Stimulated activated CD4-positive, alpha-beta T cell treated with anti-CD3 and anti-CD28 coated beads, Interleukin-15, amount 100 ng/mL, for 48 hours (primary cell): Measurements from ENCODE around the gene HNRNPH3.
"Not testable (repeated sequence)": the region's sequence is repeated elsewhere in the genome, so short reads cannot be mapped to it uniquely, and the experiment has no call there.

Experiments used
- DNase-seq, 2 donors: peaks; one replicate each; pipeline ENCODE4 v3.0.0-alpha.2; 2020; ENCODE audit warnings: low read depth in 2 of 2

Gene HNRNPH3, protein sequence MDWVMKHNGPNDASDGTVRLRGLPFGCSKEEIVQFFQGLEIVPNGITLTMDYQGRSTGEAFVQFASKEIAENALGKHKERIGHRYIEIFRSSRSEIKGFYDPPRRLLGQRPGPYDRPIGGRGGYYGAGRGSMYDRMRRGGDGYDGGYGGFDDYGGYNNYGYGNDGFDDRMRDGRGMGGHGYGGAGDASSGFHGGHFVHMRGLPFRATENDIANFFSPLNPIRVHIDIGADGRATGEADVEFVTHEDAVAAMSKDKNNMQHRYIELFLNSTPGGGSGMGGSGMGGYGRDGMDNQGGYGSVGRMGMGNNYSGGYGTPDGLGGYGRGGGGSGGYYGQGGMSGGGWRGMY

GRCh38 chr10:68331455-68332258, at the start of gene HNRNPH3:
Gene HNRNPH3 (plus strand): TSS chr10:68332064. CDS start chr10:68337222, 5,158 bp downstream.
- peak; percentile 97 to 99 for DNase-seq

GRCh38 chr10:68284062-68285001, 47.5 kb upstream of the HNRNPH3 start:
- no peak for DNase-seq

- no peak for DNase-seq
These were observed 43.1 kb upstream of the HNRNPH3 start for GRCh38 chr10:68288717-68289116.

GRCh38 chr10:68290736-68291135, 41.1 kb upstream of the HNRNPH3 start:
- no peak for DNase-seq

- no peak for DNase-seq
These were observed 34.8 kb upstream of the HNRNPH3 start for GRCh38 chr10:68296843-68297663.

GRCh38 chr10:68301301-68301700, 30.6 kb upstream of the HNRNPH3 start:
- no peak for DNase-seq

GRCh38 chr10:68301790-68302502, 29.9 kb upstream of the HNRNPH3 start:
- no peak for DNase-seq

DNA sequence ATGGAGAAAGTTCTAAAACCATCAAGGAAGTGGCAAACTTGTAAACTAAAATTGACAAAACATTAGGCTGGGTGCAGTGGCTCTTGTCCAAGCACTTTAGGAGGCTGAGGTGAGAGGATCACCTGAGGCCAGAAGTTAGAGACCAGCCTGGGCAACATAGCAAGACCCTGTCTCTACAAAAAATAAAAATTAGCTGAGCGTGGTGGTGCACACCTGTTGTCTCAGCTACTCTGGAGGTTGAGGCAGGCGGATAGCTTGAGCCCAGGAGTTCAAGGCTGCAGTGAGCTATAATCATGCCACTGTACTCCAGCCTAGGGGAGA, 29.4 kb upstream of the HNRNPH3 start:
- no peak for DNase-seq

DNA sequence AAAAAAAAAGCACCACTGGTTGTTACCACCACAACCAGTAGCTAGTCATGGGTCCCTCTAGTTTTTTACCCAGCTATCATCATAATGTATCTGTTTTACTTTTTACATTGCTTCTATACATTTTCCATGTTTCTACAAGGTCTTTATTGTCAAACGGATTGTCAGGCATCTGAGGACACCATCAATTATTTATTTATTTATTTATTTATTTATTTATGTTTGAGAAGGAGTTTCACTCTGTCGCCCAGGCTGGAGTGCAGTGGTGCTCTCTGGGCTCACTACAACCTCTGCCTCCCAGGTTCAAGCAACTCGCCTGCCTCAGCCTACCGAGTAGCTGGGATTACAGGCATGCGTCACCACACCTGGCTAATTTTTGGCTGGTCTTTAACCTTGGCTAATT, 29.0 kb upstream of the HNRNPH3 start:
- DNase-seq, result no peak

DNA sequence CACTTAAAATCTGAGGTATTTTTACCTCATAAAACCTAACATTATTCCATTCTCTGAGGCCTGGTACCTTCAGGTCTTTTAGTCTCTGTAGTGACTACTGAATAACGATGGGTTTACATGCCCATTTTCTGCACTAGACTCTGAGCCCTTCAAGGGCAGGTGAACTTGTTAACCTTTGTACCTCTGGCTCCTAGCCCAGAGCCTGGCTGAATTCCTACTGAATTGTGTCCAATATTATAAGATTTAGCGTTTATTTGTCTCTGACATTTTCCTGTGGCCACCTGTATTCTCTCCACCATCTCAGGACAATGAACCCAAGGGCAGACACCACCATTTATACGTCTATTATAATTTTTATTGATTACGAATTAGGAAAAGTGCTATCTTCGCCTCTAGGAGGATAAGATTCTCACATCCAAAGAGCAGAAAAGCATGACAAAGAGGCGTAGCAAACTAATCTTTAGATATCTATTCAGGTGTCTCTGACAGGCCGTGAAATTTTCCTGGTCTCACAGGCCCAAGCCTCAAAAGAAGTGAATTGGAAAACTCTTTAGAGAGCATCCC, 27.9 kb upstream of the HNRNPH3 start:
- no peak for DNase-seq

DNA sequence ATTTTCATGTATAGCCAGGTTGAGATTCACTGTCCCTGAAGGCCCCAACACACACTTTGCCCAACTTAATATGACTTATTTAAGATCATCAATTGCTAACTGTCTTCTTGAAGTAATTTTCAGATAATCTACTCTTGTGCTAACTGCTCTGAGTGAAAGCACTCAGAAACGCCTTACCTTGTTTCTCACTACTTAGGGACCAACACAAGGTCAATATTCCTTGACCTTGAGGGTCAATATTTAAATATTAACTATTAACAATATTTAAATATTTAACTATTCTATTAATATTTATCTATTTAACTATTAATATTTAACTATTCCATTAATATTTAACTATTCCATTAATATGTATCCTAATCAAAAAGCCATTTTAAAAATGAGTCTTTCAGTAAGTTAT, 26.0 kb upstream of the HNRNPH3 start:
- no peak for DNase-seq

- DNase-seq, result no peak
These were observed 21.3 kb upstream of the HNRNPH3 start for GRCh38 chr10:68310531-68310930.

DNA sequence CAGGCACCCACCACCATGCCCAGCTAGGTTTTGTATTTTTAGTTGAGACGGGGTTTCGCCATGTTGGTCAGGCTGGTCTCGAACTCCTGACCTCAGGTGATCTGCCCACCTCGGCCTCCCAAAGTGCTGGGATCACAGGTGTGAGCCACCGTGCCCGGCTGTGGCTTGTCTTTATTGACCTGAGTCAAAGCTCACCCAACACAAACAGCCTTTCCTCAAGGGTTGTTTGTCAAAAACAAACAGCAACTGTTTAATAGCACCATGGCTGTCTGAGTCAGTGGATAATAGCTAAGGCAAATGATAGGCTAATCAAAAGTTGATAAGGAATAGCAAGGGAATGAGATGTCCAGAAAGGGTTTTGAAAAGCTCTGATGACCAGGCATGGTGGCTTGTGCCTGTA, 16.9 kb upstream of the HNRNPH3 start:
- not testable (repeated sequence) for DNase-seq

GRCh38 chr10:68315582-68315981, 16.3 kb upstream of the HNRNPH3 start:
- no peak for DNase-seq

GRCh38 chr10:68318331-68319059, 13.4 kb upstream of the HNRNPH3 start:
- no peak for DNase-seq

DNA sequence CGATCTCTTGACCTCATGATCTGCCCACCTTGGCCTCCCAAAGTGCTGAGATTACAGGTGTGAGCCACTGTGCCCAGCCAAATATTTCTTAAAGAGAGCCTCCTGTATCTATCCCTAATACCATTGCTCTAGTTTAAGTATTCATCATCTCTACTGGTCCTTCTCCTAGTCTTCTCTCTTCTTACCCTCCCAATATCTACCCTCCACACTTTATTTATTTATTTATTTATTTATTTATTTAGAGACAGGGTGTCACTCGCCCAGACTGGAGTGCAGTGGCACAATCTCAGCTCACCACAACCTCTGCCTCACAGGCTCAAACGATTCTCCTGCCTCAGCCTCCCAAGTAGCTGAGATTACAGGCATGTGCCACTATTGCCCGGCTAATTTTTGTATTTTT, 7.5 kb upstream of the HNRNPH3 start:
- DNase-seq, result not testable (repeated sequence)

- DNase-seq, result no peak
These were observed 3.7 kb upstream of the HNRNPH3 start for GRCh38 chr10:68327889-68328786.

DNA sequence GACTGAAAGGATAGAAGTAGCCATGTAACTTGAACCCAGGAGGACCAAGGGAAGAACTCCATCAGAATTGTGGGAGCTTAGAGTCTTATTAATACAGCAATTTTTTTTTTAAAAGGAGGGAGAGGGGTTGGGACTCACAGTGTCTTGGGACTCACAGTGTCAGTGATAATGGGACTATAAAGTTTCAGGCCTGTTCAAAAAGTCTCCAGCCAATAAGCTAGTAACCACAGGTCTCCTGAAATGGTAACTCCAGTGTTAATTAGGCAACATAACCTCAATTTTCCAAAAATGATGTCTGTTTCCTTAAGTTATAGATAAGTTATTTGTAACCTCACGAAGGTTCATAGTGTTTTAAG, 2.4 kb upstream of the HNRNPH3 start:
- no peak for DNase-seq
